HG03342 (cell line): ENCODE results near the gene NPR2.

ENCODE experiments used
- ATAC-seq: cut with Tn5 transposase; IDR thresholded peaks from one replicate; pipeline ENCODE4 v1.9.1; 2021; ENCODE audit warnings: mild to moderate bottlenecking, moderate library complexity; ENCODE audit not compliant: unreplicated experiment

Gene NPR2

DNA sequence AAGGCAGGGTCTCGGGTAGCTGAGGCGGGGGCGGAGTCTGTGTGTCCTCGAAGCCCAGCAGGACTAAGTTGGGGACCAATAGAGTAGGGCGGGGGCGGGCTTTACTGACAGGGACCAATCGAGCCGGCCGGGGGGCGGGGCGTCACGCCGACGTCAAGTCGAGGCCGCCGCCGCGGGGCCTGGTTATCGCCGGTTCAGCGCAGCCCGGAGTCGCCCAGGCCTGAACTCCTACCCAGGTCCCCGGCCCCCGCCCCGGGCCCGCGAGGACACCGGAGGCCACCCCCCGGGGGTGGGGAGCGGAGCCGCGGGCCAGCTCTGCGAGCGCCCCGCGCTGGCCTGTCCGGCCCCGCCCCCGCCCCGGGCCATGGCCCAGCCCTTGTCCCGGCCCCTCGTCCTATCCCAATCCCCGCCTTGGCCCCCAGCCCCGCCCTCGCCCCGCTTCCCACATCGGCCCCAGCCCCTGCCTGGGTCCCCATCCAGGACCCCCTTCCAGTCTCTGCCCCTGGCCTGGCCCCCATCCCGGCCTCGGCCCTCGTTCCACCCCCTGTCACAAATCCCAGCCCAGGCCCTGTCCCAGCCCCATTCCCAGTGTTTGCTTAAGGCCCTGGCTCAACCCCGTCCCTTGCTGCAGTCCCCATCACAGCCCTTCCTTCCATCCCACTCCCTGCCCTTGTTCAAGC, 37.8 kb downstream of the NPR2 start, which contains the start of gene TMEM8B:
Gene TMEM8B (plus strand): TSS at position 145 of the 680 bp plus-strand sequence. CDS start 220 bp downstream, at position 365.
- peak; percentile 71 for ATAC-seq

- no peak for ATAC-seq
Measured at GRCh38 chr9:35829764-35830096, 38.3 kb downstream of the NPR2 start.

DNA sequence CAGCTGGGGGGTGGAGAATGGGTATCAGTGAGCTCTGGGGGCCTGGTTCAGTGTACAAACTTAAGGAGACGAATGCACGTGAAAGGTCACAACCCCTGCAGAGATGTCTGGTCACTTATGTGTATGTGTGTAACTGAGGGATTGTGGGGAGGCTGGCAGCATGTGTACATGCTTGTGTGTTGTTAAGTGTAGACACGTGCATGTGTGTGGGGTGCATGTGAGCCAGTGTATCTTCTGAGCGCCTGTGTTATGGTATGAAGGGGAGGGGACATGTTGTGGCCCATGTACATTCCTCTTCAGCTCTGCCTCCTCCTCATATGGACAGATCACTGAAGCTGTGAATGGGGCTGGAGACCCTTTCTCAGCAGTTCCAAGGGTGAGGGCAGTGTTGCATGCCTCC, 39.6 kb downstream of the NPR2 start:
- no peak for ATAC-seq

- no peak for ATAC-seq
Measured at GRCh38 chr9:35832814-35833213, 41.4 kb downstream of the NPR2 start.

DNA sequence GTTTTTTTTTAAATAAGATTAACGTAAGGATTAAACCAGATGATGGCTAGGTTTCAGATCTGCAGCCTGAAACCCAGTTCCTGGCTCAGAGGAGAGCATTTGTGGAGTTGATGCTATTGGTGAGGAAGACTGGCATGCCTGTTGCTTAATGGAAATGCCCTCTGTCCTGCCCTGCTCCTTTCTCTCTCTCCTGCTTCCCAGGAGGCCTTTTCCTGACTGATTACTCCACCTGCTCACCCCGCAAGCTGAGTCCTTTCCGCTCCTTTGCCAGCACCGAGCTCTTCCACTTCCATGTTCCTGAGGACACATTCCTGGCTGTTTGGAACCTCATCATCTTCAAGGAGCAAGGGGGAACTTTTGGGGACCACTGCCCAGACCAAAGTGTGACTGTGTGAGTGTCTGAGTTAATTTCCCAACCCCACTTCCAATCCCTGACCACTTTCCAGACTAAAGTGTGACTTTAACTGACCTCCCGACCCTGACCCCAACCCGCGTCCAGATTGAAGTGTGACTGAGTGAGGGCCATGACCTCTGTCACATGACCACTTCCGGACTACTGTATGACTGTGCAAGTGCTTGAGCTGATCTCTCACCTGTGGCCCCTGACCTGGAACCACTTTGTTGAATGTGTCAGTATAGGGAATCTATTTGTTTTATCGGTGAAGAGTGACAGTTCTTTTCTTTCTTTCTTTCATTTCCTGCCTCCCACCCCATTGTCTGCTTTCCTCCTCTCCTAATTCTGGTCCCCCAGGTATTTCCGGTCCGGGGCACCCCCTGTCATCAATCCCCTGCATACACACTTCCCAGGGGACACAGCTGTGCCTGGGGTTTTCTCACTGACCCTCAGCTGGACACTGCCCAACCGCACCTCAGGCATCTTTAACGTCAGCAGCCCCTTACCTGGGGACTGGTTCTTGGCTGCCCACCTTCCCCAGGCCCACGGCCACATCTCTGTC, 43.1 kb downstream of the NPR2 start:
- no peak for ATAC-seq

DNA sequence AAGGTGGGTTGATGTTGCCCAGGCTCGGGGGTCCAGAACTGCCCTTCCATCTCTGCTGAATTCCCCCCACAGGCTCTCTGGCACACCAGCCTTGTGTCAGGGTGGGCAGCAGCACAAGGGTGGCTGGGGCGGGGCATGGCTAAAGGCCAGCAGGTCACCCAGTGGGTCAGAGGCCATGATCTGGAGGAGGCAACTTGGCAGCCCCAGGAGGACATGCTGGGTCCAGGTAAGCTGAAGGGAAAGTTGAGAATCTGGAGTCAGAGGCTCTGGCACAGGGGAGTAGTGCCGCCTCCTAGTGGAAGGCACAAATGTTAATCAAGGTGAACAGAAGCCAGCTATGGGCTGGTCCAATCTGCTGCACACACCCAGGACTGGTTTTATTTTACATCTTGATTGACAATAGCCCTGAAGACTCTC, 43.8 kb downstream of the NPR2 start:
- ATAC-seq: no peak

DNA sequence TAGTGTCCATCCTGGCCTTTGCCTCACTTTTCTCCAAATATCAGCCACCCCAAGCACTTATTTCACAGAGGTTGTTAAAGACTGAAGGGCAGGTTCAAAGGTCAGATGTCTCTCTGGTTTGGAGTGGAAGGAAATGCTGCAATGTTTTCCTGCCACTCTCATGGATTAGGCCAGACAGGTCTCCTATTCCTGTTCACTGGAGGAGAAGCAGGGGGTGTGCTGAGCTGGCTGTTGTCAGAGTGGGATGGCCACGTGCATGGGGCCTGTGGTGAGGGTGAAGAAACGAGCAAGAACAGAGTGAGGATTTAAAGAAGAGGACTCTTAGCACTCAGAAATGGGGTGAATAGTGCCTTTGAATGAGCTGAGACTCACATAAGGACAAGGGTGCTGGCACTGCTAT, 44.4 kb downstream of the NPR2 start:
- ATAC-seq: no peak

DNA sequence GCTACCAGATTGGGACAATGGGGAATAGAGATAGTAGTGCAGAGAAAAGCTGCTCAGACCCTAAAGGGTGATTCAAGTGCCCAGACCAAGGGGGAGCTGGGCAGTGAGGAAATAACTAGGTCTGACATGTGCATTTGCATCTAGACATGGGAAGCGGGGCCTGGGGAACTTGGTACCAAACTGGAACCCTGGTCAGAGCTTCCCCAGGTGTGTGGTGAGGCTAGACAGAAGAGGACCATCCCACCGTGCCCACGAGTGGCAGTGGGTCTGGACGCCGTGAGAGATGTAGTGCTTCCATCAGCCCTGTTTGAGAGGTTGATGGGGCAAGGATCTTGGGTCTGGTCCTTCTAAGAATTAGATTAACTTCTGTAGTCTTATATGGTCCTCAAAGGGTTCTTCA, 45.2 kb downstream of the NPR2 start:
- no peak for ATAC-seq

DNA sequence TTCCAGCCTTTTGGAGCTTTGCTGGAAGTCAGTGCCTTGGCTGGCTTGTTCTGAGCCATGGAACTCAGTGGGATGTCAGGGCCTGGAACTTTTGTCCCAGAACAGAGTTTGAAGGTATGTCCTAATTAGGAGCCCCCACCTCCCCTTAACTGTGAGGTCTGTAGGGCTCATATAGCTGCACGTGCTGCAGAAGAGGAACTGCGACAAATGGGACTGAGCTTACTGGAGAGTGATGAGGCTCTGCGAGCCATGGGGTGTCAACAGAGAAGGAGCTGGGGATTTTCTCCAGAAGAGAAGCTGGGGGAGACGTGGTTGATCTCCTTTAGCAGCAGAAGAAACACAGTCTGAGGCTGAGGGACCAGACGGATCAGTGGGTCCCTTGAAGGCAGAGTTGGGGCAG, 48.5 kb downstream of the NPR2 start:
- no peak for ATAC-seq

DNA sequence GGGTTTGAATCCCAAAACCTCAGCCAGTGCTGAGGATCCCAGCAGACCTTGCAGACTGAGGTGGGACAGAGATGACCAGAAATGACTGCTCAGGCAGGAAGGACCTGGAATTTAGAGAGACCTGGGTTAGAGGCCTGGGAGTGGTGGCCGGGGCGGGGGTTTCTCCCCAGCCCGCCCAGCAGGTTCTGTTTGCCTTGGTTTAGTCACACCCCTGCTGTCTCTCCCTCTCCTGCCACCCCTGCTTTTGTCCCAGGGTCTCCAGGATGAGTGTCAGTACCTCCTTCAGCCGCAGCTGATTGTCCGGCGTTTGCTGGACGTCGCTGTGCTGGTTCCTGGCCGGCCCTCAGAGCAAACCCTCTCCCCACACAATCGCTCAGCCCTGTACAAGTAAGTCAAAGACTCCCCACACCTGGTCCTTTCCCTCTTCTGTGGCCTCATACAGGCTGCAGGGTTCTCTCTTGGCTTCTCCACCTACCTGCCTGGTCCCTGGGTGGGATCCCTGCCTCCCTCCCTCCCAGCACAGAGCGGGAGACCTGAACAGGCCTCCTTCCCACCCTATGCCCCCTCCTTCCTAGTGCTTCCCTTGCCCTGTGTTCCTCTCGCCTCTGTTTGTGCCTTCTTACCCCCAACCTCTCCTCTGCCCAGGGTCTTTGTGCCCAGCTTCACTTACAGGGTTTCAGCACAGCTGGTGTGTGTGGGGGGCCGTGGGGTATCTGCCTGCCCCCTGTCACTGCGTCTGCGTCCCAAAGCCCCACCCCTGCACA, 49.7 kb downstream of the NPR2 start:
- no peak for ATAC-seq

DNA sequence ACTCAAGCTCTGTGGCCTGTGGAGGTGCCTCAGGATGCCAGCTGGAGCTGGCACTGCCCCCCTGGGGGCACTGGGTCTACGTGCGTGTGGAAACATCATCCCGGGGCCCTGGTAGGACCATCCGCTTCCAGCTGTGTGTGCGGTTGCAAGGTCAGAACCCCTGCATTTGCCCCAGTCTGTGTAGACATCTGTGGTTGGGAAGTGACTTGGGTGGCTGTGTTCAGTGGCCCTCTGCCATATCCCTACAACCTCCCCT, 50.2 kb downstream of the NPR2 start:
- no peak for ATAC-seq

DNA sequence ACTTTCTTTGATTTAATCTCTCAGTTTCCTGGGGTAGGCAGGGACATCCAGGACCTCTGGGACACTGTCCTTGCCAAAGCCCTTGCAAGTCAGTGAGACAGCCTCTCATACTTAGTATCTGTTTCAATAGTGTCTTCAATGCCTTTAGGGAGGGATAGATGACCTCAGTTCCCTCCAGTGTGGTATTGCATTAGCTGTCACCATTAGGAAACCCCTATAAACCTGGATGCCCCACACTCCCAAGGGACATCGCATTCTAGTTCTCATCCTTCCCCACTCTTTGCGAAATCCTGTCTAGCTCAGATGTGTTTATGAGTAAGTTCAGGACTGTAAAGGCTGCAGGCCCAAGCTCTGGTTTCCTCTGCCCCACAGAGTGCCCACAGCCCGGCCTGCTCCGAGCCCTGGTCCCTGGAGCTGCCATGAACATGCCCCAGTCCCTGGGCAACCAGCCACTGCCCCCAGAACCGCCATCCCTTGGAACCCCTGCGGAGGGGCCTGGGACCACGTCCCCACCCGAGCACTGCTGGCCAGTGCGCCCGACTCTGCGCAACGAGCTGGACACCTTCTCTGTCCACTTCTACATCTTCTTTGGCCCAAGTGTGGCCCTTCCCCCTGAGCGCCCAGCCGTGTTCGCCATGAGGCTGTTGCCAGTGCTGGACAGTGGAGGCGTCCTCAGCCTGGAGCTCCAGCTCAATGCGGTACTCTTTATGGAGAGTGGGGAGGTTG, 50.8 kb downstream of the NPR2 start:
- ATAC-seq: no peak

- peak; percentile 70 for ATAC-seq
Measured at GRCh38 chr9:35842795-35843194, 51.4 kb downstream of the NPR2 start.

DNA sequence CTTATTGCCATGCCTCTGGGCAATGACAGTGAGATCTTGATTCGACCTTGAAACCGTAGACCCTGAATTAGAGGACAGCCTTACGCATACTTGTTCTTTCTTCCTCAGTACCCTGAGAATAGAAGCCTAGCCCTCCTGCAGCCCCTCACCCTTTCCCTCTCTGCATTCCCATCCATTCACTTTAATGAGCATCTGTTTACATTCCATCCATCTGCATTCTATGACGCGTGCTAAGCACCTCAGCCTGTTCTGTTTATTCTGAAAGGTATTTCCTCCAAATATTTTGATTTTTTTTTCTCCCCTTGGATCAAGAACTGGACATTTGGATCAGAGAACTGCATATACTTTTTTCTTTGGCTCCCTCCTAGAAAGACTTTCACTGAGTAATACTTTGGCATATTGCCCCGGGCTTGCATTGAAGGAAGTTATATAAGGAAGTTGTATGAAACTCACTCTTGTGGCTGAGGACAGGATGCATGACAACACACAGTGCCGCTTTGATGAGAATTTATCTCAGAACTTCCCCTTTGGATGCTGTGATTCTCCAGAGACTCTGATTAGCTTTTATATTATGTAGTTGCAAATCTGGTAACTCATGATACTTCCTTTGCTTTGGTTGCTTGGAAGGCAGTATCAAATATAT, 53.4 kb downstream of the NPR2 start:
- no peak for ATAC-seq

DNA sequence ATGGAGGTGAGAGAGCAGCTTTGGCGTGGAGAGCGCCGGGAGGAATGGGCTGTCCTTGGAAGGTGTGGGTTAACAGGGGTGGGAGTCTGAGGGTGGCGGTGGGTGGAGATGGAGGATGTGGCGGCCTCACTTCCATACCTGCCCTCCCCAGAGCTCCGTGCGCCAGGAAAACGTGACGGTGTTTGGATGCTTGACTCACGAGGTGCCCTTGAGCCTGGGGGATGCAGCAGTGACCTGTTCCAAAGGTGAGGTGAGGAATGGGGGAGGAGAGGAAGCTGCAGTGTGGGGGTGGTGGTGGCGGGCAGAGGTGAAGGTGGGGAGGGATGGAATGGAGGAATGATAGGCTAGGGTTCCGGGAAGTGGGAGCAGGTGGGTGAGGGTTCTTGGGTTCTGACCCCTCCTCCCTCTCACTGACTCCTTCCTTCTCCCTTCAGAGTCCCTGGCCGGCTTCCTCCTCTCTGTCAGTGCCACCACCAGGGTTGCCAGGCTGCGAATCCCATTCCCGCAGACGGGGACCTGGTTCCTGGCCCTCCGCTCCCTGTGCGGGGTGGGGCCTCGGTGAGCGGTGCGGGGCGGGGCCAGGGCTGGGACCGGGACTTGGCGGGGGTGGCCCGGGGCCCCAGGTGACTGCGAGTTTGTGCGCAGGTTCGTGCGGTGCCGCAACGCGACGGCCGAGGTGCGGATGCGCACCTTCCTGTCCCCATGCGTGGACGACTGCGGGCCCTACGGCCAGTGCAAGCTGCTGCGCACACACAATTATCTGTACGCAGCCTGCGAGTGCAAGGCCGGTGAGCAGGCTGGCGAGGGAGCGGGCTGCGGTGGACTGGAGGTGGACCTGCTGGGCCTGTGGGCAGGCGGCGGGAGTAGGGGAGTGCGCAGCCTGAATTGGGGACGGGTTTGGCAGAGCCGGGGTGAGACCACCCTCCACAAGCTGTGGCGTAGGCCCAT, 54.7 kb downstream of the NPR2 start:
- ATAC-seq: no peak

GRCh38 chr9:35847792-35848572, 56.6 kb downstream of the NPR2 start:
- peak; percentile 92 for ATAC-seq

DNA sequence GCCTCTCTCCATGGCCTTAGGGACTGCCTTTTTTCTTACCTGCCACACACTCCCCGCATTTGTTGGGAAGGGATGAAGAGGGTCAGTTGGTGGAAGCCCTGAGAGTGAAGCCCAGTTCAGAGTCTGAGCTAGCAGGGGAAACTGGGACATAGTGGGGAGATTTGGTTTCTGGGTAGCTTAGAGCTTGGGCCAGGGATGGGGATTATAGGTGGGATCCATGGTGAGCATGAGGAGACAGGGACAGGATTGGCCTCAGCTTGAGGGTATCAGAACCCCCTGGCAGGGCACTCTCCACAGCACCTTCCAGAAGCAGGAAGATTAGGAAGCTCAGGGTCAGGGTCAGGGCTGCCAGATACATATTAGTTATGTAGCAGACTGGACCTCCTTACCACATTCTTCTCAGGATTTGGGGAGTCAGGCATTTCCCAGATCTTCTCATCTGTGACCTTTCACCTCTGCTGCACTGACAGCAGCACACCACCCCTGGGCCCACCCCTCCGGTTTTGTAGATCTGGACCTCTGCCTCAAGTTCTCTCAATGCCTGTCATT, 61.0 kb downstream of the NPR2 start:
- ATAC-seq: no peak
